ENCODE data around the gene SIRPB2.
A peak's percentile ranks its signal among the peaks of the same experiment; 100 is the strongest.

The SIRPB2 gene

GRCh38 chr20:1443085-1443484 lies 48.1 kb downstream of the SIRPB2 start:
- no peak overlapping the region for H3K4me3 ChIP-seq (ENCODE audit: low read depth, low read length)
- no peak for DNase-seq (ENCODE audit: low read depth)
- no peak for TF ChIP-seq CTCF (conservative IDR thresholded peaks at IDR 0.05; ENCODE audit: low read depth, low read length)

- H3K4me3 ChIP-seq (ENCODE audit: low read depth, low read length), result no peak overlapping the region
- no peak for TF ChIP-seq CTCF (conservative IDR thresholded peaks at IDR 0.05; ENCODE audit: low read depth, low read length)
- no peak for DNase-seq (ENCODE audit: low read depth)
Measured at GRCh38 chr20:1442304-1442703, 48.9 kb downstream of the SIRPB2 start.

GRCh38 chr20:1441133-1441532 lies 50.1 kb downstream of the SIRPB2 start:
- no peak overlapping the region for H3K4me3 ChIP-seq (ENCODE audit: low read depth, low read length)
- no peak for DNase-seq (ENCODE audit: low read depth)
- no peak for TF ChIP-seq CTCF (conservative IDR thresholded peaks at IDR 0.05; ENCODE audit: low read depth, low read length)

GRCh38 chr20:1440024-1440423 lies 51.2 kb downstream of the SIRPB2 start:
- DNase-seq (ENCODE audit: low read depth), result peak; percentile 45
- peak; percentile 69 for TF ChIP-seq CTCF (conservative IDR thresholded peaks at IDR 0.05; ENCODE audit: low read depth, low read length)
- H3K4me3 ChIP-seq (ENCODE audit: low read depth, low read length), result no peak overlapping the region

- DNase-seq (ENCODE audit: low read depth), result no peak
- no peak for TF ChIP-seq CTCF (conservative IDR thresholded peaks at IDR 0.05; ENCODE audit: low read depth, low read length)
Measured at GRCh38 chr20:1438361-1438760, 52.9 kb downstream of the SIRPB2 start.

GRCh38 chr20:1437235-1437904 lies 53.9 kb downstream of the SIRPB2 start:
- H3K4me3 ChIP-seq (ENCODE audit: low read depth, low read length), result no peak overlapping the region
- TF ChIP-seq CTCF (conservative IDR thresholded peaks at IDR 0.05; ENCODE audit: low read depth, low read length), result peak; percentile 93
- DNase-seq (ENCODE audit: low read depth), result peak; percentile 94

More at GRCh38 chr20:1438361-1438760, 52.9 kb downstream of the SIRPB2 start:
- no peak overlapping the region for H3K4me3 ChIP-seq (ENCODE audit: low read depth, low read length)

GRCh38 chr20:1436263-1436662 lies 55.0 kb downstream of the SIRPB2 start:
- TF ChIP-seq CTCF (conservative IDR thresholded peaks at IDR 0.05; ENCODE audit: low read depth, low read length), result no peak
- H3K4me3 ChIP-seq (ENCODE audit: low read depth, low read length), result no peak overlapping the region
- DNase-seq (ENCODE audit: low read depth), result no peak

All from choroid plexus epithelial cell (primary cell).